ENCODE data around the gene CASKIN2.

The CASKIN2 gene

DNA sequence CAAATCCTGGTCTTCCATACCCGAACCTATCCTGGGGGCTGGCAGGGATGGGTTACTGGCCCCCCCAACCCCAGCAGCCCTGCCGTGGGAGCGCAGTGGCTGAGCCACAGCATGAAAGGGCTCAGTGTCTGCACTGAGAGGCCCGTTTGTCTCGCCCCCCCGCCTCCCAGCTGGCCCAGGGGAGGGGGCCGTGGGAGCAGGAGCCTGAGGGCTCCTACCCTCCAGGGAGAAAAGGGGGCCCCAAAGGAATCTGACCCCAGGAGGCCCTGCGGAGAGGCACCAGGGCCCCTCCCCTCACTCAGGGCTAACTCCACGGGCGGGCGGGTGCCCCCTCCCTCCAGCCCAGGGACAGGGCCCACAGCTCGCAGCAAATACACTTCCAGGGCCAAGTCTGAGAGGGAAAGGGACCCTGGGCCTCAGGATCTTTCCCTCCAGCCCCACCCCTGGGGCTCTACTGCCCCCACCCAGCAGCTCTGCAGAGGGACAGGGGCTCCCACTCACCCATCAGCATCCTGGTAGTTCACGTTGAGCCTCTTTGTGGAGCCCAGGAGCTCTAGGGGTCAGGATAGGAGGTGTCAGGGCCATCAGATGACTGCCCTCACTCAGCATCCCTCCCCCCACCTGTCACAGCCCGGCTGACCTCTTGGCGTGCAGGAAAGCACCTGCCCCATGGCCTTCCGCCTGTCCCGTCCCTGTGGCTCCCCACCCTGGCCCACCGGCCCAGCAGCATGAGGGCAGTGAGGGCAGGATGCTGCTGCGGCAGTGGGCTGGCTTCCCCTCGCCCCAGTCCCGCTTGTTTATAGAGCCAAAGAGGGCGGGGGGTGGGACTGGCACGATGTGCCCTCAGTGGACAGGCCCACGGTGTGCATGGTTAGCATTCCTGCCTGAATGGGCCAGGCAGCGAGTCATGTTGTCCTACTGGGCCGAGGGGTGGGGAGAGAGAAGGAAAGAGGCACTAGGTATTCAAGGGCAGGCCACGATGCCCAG lies 7.3 kb downstream of the CASKIN2 start:
- DNase-seq (ENCODE audit: extremely low read depth in 1 of 2, low read depth in 1 of 2), result no peak

DNA sequence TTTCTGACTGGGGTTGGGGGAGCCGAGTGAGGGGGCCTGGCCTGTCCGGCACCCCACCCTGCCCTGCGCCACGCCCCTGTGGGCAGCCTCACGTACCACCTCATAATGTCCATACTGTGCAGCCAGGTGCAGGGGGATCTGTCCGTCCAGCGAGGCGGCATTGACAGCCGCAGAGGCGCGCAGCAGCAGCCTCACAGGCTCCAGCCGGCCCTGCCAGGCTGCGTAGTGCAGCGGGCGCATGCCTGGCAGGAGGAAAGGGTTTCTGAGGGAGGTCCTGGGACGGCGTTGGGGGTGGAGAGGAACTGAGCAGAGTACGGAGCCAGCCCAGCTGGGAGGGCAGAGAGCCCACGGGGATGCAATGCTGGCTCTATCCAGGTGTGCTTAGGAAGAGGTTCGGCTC lies 8.4 kb downstream of the CASKIN2 start:
- no peak for DNase-seq (ENCODE audit: extremely low read depth in 1 of 2, low read depth in 1 of 2)

DNA sequence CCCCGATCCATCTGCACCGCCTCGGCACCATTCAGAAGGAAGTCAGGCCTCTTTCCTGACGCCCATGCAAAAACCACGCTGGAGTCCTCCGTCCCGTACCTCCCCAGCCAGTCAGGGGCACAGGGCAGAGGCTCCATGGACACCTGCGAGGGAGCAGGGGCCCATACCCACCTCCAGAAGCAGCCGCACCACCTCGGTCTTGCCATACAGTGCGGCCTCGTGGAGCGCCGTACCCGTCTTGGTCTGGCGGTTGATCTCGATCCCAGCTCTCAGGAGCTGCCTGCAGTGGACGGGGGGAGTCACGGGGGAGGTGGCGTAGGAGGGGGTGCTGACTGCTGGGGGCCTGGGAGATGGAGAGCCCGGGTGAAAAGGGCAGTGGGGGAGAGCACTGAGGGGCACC lies 9.2 kb downstream of the CASKIN2 start:
- DNase-seq (ENCODE audit: extremely low read depth in 1 of 2, low read depth in 1 of 2), result no peak

DNA sequence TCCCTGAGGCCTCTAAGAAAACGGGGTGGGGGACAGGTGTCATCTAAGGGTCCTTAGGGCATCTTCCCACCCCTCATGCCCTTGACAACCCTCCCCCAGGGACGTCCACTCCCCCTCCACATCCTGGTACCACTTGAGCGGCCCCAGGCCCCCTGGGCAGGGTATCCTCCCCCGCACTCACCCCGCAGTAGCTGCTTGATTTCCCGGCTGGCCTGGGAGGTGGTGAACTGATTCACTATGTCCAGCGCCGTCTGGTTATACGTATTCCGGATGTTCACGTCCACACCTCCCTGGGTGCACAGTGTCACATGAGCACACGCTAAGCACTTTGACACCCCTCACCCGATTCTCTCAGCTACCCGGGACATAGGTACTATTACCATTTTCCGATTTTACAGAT lies 9.7 kb downstream of the CASKIN2 start:
- DNase-seq (ENCODE audit: extremely low read depth in 1 of 2, low read depth in 1 of 2), result no peak

DNA sequence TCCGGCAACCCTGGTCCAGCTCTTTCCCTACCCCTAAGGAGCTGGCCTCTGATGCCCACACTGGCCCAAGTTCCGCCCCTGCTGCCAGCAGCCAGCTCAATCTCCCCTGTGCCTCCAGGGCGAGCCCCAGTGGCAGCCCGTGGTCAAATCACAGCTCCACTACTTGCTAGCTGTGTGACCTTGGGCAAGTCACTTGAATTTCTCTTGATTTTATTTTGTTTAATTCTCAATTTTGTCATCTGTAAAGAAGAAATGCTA lies 10.3 kb downstream of the CASKIN2 start:
- no peak for DNase-seq (ENCODE audit: extremely low read depth in 1 of 2, low read depth in 1 of 2)

DNA sequence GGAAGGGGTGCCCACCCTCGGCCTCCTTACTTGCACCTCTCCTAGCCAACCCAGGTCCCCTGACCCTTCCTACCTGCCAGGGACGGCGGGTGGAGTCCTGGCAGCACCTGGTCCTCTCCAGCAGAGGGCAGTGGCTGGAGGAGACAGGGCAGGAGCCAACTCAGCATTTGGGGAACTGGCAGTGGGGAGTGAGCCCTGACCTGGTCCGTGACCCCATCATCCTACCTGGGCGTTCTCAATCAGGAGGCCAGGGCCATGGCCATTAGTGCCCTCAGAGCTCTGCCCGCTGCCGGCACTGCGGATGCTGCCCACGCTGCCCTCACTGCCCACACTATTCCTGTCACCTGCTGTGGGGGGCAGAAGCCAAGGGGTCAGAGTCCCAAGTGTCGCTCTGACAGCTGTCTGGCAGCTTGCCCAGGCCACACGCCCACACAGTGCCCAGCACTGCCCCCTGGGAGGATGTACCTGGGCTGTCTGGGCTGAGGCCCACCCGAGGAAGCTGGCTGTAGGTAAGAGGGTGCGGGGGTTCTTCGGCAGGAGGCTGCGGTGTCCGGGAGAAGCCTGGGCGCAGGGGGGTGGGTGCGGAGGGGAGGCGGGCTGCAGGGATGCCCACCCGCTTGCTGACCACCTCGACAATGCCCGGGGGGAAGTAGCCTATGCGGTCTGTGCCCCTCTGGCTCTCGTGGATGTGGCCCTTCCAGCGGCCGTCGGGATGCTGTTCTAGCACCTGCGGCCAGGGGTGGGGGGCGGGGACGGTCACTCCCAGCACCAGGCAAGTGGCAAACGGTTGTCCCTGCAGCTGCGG lies 10.8 kb downstream of the CASKIN2 start:
- DNase-seq (ENCODE audit: extremely low read depth in 1 of 2, low read depth in 1 of 2), result no peak

DNA sequence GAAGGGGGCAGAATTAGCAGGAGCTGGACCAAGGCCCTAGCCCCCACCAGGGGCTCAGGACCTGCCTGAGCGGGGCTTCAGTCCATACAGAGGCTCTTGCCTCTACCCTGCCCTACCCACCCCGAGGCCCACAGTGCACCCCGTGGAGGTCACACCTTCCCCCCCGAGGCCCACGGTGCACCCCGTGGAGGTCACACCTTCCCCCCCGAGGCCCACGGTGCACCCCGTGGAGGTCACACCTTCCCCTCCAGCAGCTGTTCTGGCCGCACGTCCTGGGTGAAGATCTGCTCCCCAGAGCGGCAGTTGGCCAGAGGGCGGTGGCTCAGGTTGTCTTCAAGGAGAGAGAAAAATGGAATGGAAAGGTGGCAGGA lies 11.4 kb downstream of the CASKIN2 start:
- DNase-seq (ENCODE audit: extremely low read depth in 1 of 2, low read depth in 1 of 2), result no peak

DNA sequence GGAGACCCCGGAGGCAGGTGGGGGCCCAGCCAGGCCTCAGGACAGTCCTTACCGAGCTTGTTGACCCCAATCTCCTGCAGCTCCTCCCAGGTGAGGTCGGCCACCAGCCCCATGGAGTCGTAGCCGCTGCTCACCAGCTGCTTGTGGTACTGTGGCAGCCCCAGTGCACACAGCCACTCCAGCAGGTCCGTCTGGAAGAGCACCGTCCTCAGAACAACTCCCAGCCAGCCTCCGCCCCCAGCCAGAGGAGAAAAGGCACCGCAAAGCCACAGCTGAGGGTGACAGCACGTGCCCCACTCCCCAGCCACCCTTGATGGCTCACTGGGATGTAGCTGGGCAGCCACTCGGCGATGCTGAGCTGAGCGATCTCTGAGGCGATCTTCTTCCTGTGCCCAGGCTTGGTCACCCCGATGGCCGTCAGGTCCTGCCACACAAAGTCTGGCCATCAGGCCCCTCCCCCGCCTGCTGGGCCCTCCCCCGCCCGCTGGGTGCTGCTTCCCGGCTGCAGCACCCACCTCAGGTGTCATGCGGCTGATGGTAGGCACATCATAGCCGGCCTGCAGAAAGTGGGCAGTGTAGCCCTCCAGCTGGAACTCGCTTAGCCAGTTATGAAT lies 11.9 kb downstream of the CASKIN2 start:
- no peak for DNase-seq (ENCODE audit: extremely low read depth in 1 of 2, low read depth in 1 of 2)

DNA sequence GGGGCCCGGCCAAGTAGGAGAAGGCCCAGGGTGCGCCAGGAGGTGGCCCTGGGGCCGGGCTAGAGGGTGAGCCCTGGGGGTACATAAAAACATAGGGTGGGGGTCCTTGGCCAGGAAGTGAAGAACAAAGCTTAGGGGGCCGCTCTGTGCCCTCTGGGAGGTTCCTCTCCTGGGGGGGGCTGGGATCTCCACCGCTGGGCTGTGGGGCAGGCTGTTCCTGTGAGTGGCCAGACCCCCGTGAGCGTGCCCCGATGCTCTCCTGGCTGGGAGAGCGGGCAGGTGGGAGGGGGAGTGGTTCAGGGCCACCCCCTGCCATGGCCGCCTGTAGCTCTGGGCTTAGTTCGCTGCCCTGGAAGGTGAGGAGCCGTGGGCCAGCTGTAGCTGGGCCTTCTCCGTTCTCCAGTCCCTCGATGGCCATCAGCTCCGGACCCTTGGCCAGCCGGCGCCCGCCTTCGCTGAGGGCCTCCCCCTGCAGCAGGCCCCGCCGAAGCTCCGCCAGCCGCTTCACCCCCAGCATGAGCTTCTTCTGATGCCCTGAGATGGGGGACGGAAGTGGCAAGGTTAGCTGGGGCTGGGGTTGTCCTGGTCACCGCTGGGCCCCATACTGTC lies 12.5 kb downstream of the CASKIN2 start:
- DNase-seq (ENCODE audit: extremely low read depth in 1 of 2, low read depth in 1 of 2), result no peak

DNA sequence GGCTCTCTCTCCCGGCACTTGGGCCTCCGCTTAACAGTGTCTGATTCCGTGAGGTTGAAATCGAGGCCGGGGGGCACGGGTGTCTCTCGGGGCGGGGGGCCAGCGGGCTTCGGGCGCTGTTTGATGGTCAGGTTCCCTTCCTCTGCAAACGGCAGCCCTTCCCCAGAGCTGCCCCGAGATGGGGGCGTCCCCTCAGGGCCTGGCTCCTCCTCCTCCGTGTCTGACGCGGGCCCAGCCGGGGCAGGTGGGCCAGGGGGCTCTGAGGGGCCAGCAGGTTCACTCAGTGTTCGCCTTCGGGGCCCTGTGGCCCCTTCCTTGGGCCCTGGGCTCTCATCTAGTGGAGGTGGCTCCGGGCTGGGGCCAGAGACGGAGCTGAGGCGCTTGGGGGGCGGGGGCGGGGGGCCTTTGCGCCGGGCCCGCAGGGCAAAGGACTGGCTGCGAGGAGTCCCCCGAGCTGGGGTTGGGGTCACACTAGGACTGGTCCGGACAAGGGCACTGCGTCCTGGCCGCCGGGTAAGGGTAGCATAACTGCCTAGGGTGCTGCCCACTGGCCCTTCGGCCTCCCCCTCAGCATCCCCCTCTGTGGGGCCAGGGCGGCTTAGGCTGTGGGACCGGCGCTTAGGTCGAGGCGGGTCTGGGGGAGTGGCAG lies 13.1 kb downstream of the CASKIN2 start:
- DNase-seq (ENCODE audit: extremely low read depth in 1 of 2, low read depth in 1 of 2), result no peak

DNA sequence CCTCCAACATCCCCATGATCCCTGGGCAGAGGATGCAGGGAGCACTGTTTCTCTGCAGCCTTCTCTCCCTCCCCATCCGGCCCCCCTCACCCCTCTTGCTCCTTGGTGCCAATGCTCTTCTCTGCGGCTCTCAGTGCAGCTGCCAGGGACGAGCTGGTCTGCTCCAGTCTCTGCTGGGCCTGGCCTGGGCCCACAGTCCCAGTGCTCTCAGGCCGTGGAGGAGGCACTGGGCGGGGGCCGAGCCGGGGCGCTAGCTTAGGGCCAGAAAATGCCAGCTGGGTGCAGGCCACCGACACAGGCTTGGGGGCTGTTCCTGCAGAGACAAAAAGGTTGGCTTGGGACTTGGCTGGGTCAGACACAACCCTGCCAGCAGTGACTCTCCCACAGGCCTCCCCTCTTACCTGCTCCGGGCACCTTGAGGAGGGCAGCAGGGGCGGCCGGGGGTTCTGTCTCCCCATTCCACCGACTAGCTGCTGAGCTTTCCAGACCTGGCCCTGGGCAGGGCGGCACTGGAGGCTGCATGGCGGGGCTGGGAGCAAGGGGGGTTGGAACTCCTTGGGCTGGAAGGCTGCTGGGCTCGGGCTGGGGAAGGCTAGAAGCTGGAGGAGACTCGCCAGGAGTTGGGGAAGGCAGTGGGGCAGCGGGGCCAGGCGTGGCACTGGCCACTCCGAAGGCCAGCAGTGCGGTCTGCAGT lies 13.8 kb downstream of the CASKIN2 start:
- no peak for DNase-seq (ENCODE audit: extremely low read depth in 1 of 2, low read depth in 1 of 2)

DNA sequence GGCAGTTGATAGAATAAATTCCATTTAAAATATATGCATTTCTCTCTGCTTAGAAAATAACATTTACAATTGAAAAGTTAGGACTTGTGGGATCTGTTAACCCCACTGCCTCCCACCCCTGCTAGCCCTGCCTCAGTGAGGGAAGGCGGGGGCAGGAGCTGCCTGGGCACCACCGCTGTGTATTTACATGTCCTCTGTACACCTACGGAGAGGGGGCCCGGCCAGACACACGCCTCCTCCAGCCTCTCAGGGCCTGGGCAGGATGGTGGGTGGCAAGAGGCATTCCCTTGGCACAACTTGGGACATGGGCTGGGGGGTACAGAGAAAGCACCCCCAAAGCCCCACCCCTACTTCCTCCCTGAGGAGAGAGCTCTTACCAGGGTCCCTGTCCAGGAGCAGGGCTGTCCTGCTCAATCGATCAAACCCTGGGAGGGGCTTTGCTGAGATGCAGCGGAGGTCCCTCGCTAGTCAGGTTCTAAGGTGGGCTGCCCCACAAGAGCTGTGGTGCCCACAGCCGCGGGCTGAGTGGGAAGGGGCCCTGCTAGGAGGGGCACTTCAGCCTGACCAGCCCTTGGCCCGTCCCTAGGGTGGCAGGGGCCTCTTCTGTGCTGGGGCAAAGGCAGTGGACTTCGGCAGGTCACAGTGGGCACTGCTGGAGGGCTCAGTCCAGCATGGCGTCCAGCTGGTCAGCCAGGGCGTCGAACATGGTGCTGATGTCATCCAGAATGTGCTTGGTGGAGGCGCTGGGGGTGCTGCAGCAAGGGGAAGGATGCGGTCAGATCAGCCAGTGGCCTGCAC lies 14.7 kb downstream of the CASKIN2 start:
- no peak for DNase-seq (ENCODE audit: extremely low read depth in 1 of 2, low read depth in 1 of 2)

DNA sequence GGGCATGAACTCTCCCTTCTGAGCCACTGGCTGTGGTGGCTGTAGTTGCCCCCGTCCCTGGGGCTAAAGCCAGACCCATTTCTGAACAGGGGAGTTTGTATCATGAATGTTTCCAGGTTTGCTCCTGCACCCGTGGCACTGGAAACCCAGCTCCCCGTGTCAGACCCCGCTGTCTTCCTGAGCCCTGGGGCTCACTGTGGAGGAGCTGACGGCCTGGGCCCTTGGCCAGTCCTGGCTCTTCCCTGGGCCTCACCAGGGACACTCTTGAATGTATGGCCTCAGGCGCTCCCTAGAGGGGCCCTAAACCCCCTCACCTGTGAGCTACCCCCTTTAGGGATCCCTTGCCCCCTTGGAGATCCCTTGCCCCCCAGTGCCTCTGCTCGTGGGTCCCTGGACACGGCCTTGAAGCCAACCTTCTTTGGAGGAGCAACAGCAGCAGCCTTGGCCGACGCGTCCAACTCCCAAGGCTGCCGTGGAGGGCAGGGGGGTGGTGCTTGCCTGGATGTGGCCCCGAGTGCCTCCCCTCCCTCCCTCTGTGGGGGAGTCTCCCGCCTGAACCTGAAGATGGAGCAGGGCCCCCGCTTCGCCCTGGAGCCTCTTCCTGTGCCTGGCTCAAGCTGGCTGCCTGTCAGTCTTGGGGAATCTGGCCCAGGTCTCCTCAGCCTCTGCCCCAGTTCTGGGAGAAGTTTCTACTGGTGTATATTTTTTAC lies 15.9 kb downstream of the CASKIN2 start:
- DNase-seq (ENCODE audit: extremely low read depth in 1 of 2, low read depth in 1 of 2), result no peak

DNA sequence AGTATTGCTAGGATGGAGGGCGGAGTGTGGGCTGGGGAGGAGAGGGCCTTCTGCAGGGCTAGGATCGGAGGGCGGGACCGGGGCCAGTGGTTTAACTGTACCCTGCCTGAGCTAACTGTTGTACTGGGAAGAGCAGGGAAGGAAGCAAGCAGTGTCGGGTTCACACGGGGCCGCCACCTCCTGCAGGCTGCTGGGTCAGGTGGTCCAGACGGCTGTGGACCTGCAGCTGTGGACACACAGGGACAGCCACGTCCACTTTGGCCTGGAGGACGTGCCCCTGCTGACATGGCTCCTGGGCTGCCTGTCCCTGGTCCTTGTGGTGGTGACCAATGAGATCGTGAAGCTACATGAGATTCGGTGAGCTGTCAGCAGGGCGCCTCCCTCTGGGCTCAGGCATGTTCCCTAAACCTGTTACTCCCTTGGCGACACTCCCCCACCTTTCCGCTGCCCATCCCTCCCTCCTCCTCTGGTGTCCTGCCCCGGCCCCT lies 16.6 kb downstream of the CASKIN2 start:
- DNase-seq (ENCODE audit: extremely low read depth in 1 of 2, low read depth in 1 of 2), result no peak

DNA sequence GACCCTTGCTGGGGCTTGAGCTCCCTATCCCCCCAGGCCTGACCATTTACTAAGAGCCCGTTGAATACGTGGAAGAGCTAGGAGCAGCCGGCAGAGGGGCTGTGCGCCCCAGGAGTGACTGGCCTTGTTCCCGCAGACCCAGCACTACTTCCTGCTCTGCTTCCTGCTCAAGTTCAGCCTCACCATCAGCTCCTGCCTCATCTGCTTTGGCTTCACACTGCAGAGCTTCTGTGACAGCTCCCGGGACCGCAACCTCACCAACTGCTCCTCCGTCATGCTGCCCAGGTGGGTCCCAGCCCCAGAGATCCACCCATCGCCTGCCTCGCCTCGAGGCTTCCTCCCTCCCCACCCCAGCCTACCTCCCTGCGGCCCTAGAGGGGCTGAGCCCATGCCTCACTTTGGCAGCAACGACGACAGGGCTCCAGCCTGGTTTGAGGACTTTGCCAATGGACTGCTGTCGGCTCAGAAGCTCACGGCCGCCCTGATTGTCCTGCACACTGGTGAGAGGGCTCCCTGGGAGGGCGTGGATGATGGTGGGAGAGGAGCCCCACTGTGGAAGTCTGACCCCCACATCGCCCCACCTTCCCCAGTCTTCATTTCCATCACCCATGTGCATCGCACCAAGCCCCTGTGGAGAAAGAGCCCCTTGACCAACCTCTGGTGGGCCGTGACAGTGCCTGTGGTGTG lies 17.2 kb downstream of the CASKIN2 start:
- no peak for DNase-seq (ENCODE audit: extremely low read depth in 1 of 2, low read depth in 1 of 2)

DNA sequence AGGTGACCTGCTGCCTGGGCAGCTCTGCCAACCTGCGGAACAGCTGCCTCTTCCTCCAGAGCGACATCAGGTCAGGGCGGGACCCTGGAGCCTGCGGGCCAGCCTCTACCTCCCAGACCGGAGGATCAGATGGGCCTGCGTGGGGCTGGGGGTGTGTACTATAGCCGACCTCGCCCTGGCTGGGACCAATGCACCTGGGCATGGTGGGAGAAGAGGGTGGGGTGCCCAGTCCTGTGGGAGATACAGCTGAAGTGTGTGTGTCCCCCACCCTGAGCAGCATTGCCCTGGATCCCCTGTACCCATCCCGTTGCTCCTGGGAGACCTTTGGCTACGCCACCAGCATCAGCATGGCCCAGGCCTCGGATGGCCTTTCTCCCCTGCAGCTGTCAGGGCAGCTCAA lies 19.3 kb downstream of the CASKIN2 start:
- DNase-seq (ENCODE audit: extremely low read depth in 1 of 2, low read depth in 1 of 2), result no peak

DNA sequence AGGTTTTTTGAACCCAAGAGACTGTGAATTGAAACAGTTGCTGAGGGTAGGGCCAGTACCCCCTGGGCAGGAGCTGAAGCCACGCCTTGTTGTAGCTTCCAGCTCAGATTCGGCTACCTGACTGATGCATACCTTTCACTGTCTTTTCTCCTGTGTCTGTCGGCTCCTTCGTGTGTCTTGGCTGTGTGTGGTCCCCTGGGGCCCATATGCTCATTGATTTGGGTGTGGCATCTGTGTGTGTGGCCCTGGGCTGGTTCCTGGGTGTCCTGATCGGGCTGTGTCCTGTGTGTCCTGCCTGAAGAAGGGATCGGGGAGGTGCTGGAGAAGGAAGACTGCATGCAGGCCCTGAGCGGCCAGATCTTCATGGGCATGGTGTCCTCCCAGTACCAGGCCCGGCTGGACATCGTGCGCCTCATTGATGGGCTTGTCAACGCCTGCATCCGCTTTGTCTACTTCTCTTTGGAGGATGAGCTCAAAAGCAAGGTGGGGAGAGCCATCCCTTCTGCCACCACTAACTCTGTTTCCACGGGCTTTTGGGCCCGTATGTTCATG lies 20.9 kb downstream of the CASKIN2 start:
- no peak for DNase-seq (ENCODE audit: extremely low read depth in 1 of 2, low read depth in 1 of 2)

All from stimulated activated CD8-positive, alpha-beta memory T cell treated with anti-CD3 and anti-CD28 coated beads, Interleukin-7, amount 100 ng/mL, for 48 hours (primary cell).